Measurements from ENCODE around the gene RBM8A.

DNA sequence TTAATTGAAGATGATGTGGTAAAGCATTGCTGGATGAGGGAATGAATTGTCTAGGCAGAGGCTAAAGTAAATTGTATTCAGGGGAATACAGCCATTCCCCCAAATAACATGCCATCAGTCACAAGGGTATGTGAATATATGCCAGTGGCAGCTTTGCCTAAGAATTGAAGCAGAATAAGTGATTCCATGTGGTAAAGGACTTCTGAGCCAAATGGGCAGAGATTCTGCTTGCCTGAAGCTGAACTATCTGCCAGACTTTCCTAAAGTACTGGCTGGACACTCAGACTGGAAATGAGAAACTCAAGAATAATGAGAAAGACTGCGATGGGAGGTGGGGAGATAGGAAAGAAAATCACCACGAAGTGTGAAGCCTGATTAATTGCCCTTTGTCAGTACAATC lies 28.2 kb upstream of the RBM8A start:
- TF ChIP-seq, protein P1, sequence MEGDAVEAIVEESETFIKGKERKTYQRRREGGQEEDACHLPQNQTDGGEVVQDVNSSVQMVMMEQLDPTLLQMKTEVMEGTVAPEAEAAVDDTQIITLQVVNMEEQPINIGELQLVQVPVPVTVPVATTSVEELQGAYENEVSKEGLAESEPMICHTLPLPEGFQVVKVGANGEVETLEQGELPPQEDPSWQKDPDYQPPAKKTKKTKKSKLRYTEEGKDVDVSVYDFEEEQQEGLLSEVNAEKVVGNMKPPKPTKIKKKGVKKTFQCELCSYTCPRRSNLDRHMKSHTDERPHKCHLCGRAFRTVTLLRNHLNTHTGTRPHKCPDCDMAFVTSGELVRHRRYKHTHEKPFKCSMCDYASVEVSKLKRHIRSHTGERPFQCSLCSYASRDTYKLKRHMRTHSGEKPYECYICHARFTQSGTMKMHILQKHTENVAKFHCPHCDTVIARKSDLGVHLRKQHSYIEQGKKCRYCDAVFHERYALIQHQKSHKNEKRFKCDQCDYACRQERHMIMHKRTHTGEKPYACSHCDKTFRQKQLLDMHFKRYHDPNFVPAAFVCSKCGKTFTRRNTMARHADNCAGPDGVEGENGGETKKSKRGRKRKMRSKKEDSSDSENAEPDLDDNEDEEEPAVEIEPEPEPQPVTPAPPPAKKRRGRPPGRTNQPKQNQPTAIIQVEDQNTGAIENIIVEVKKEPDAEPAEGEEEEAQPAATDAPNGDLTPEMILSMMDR (IDR thresholded peaks at IDR 0.05), result no peak
- TF ChIP-seq POLR2A (IDR thresholded peaks at IDR 0.05) (no peak), POLR2AphosphoS5 (IDR thresholded peaks at IDR 0.05) (no peak), EP300 (IDR thresholded peaks at IDR 0.05) (no peak)

Data from gastroesophageal sphincter (tissue), 3 donors.